ENCODE data around the gene RCBTB2. TPM values are rescaled to one million over a fixed set of nuclear protein-coding genes. Genes with fewer than 3 reads are reported as not detected.

RCBTB2 gene
- total and polyA plus RNA-seq, 9 of the 15 experiments (the other 6 are each of a cell fraction or from before 2014, with no cell fraction given) = 0.91 to 3.3 (median 1.5) TPM

DNA sequence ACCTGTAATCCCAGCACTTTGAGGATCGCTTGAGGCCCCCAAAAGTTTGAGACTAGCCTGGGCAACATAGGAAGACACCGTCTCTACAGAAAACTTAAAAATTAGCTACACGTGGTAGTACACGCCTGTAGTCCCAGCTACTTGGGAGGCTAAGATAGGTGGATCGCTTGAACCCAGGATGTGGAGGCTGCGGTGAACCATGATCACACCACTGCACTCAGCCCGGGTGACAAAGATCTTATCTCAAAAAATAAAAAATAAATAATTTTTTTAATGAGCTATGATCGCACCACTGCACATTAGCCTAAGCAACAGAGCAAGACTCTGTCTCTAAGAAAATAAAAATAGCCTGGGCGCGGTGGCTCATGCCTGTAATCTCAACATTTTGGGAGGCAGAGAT is 6.6 kb downstream of the RCBTB2 start:
- no peak for DNase-seq (ENCODE audit: extremely low read depth in 1 of 4, low spot score in 3 of 4)
- ChIA-PET CTCF (ENCODE audit: low intra/inter-chr PET ratio) (no interaction called here), POLR2A (interaction anchor here (0.6 kb wide), 1 partner anchor 18 kb away, joined by 3 read pairs; no protein-coding TSS in a partner anchor)
- no peak for ATAC-seq
- intact Hi-C loops (cut with micrococcal nuclease) = no loop called here
- Histone ChIP-seq H3K4me1 (replicated peaks in 1 of 2; ENCODE audit: control insufficient read depth in 2 of 2, insufficient read depth in 2 of 2, low read length in 2 of 2) (no peaks in the 10 kb centered on the region), H3K9me3 (replicated peaks; ENCODE audit: control insufficient read depth, insufficient read depth, low read depth, low read length) (no peaks in the 10 kb centered on the region), H3K27me3 (ENCODE audit: control insufficient read depth in 2 of 2, insufficient read depth in 2 of 2, low read length in 2 of 2) (no peaks in the 10 kb centered on the region), H3K36me3 (ENCODE audit: control insufficient read depth, insufficient read depth, low read length) (no peaks in the 10 kb centered on the region), H3K4me3 (no peak overlapping the region), H4K20me1 (replicated peaks; ENCODE audit: control insufficient read depth, insufficient read depth, low read length) (no peaks in the 10 kb centered on the region), H3K79me2 (ENCODE audit: control insufficient read depth, insufficient read depth, low read length) (no peaks in the 10 kb centered on the region), H3K4me2 (ENCODE audit: insufficient read depth, low read length) (no peak overlapping the region), H3K27ac (ENCODE audit: extremely low read depth, low read depth, low read length) (no peak overlapping the region), H3K9ac (ENCODE audit: insufficient read depth in 1 of 2, low read depth in 2 of 2, low read length in 2 of 2) (no peak overlapping the region), H3K9me1 (ENCODE audit: control insufficient read depth, insufficient read depth, low read length) (no peaks in the 10 kb centered on the region), H2AFZ (ENCODE audit: low read depth, low read length) (no peak overlapping the region)
- WGBS (ENCODE audit: insufficient coverage, low coverage, missing lambda C conversion rate) = 47% methylated on average over 10 of the region's 10 CpGs
- in situ Hi-C loops (cut with MboI) = no loop called here
- TF ChIP-seq ZNF586 (CRISPR knock-in tag; conservative IDR thresholded peaks at IDR 0.05) = no peak
- FAIRE-seq = no peak
- no TSS peak for BruUV-seq (replicated peaks)

DNA sequence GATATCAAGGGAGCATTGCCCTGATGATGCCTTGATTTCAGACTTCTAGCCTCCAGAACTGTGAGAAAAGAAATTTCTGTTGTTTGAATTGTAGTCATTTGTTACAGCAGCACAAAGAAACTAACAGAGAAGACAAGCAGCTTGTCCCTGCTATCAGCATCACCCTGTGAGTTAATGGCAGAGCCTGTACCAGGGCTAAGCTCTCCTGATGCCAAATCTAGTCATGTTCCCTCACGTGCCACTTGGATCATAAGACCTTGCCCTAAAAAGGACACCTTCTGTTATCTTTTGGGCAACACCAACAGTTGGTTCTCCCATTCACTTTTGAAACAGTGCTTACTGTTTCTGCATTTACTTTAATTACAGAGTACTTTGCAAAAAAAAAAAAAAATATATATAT is 14.8 kb downstream of the RCBTB2 start:
- ChIA-PET CTCF (ENCODE audit: low intra/inter-chr PET ratio) (no interaction called here), POLR2A (no interaction called here)
- no peak overlapping the region for H3K4me3 ChIP-seq
- no TSS peak for BruUV-seq (replicated peaks)
- DNase-seq (ENCODE audit: extremely low read depth in 1 of 4, low spot score in 3 of 4) (no peak), FAIRE-seq (no peak), ATAC-seq (no peak)
- H2AFZ ChIP-seq (ENCODE audit: low read depth, low read length) = no peak overlapping the region
- no peak overlapping the region for H3K4me2 ChIP-seq (ENCODE audit: insufficient read depth, low read length)
- H3K27me3 ChIP-seq (ENCODE audit: control insufficient read depth in 2 of 2, insufficient read depth in 2 of 2, low read length in 2 of 2) = no peaks in the 10 kb centered on the region
- intact Hi-C loops (cut with micrococcal nuclease) (no loop called here), in situ Hi-C loops (cut with MboI) (no loop called here)
- H4K20me1 ChIP-seq (replicated peaks; ENCODE audit: control insufficient read depth, insufficient read depth, low read length) = no peaks in the 10 kb centered on the region
- no peak overlapping the region for H3K9ac ChIP-seq (ENCODE audit: insufficient read depth in 1 of 2, low read depth in 2 of 2, low read length in 2 of 2)
- H3K27ac ChIP-seq (ENCODE audit: extremely low read depth, low read depth, low read length) = no peak overlapping the region
- WGBS (ENCODE audit: insufficient coverage, low coverage, missing lambda C conversion rate) = 17% methylated on average over 1 of the region's 1 CpG
- no peaks in the 10 kb centered on the region for H3K9me1 ChIP-seq (ENCODE audit: control insufficient read depth, insufficient read depth, low read length)
- TF ChIP-seq ZBTB17 (CRISPR knock-in tag; IDR thresholded peaks at IDR 0.05) (no peak), ZNF717 (CRISPR knock-in tag; IDR thresholded peaks at IDR 0.05) (no peak), KDM2B (CRISPR knock-in tag; IDR thresholded peaks at IDR 0.05) (no peak)
- TF ChIP-seq, protein P1, sequence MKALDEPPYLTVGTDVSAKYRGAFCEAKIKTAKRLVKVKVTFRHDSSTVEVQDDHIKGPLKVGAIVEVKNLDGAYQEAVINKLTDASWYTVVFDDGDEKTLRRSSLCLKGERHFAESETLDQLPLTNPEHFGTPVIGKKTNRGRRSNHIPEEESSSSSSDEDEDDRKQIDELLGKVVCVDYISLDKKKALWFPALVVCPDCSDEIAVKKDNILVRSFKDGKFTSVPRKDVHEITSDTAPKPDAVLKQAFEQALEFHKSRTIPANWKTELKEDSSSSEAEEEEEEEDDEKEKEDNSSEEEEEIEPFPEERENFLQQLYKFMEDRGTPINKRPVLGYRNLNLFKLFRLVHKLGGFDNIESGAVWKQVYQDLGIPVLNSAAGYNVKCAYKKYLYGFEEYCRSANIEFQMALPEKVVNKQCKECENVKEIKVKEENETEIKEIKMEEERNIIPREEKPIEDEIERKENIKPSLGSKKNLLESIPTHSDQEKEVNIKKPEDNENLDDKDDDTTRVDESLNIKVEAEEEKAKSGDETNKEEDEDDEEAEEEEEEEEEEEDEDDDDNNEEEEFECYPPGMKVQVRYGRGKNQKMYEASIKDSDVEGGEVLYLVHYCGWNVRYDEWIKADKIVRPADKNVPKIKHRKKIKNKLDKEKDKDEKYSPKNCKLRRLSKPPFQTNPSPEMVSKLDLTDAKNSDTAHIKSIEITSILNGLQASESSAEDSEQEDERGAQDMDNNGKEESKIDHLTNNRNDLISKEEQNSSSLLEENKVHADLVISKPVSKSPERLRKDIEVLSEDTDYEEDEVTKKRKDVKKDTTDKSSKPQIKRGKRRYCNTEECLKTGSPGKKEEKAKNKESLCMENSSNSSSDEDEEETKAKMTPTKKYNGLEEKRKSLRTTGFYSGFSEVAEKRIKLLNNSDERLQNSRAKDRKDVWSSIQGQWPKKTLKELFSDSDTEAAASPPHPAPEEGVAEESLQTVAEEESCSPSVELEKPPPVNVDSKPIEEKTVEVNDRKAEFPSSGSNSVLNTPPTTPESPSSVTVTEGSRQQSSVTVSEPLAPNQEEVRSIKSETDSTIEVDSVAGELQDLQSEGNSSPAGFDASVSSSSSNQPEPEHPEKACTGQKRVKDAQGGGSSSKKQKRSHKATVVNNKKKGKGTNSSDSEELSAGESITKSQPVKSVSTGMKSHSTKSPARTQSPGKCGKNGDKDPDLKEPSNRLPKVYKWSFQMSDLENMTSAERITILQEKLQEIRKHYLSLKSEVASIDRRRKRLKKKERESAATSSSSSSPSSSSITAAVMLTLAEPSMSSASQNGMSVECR (CRISPR knock-in tag; IDR thresholded peaks at IDR 0.05) = no peak
- no peaks in the 10 kb centered on the region for H3K79me2 ChIP-seq (ENCODE audit: control insufficient read depth, insufficient read depth, low read length)
- no peaks in the 10 kb centered on the region for H3K4me1 ChIP-seq (replicated peaks in 1 of 2; ENCODE audit: control insufficient read depth in 2 of 2, insufficient read depth in 2 of 2, low read length in 2 of 2)
- H3K9me3 ChIP-seq (replicated peaks; ENCODE audit: control insufficient read depth, insufficient read depth, low read depth, low read length) = no peaks in the 10 kb centered on the region
- H3K36me3 ChIP-seq (ENCODE audit: control insufficient read depth, insufficient read depth, low read length) = no peaks in the 10 kb centered on the region
